HepG2 (cell line): ENCODE measurements around the gene DLG2.

Experiments
- CC2D1A ChIP-seq: sonication (generic); formaldehyde crosslinking; IDR thresholded peaks from 2 replicates; pipeline ENCODE4 v1.8.1; 2023; ENCODE audit warnings: mild to moderate bottlenecking, missing genetic modification reagents
- CTCF ChIP-seq: sonication (generic); formaldehyde crosslinking; IDR thresholded peaks from 2 replicates; pipeline ENCODE4 v1.5.0; 2020; ENCODE audit warnings: mild to moderate bottlenecking, missing genetic modification reagents, moderate library complexity
- GABPA ChIP-seq, 2 experiments: IDR thresholded peaks; 2 replicates each; pipeline ENCODE4 v1.6.1; 2011 to 2016; ENCODE audit warnings: low read depth in 2 of 2, low read length in 1 of 2, missing biosample characterization in 1 of 2, missing genetic modification characterization in 1 of 2
- JUND ChIP-seq: sonication (generic); formaldehyde crosslinking; IDR thresholded peaks from 2 replicates; pipeline ENCODE4 v1.8.0; 2022; ENCODE audit warnings: mild to moderate bottlenecking, missing genetic modification reagents
- MAZ ChIP-seq, 2 experiments: sonication (generic) in 1 of 2; formaldehyde crosslinking in 1 of 2; IDR thresholded peaks; 2 replicates each; pipeline versions ENCODE4 v1.5.0 to v1.6.1; 2012 to 2020; ENCODE audit warnings: low read depth in 2 of 2, mild to moderate bottlenecking in 2 of 2, borderline replicate concordance in 1 of 2, improper control_type of control experiment in 1 of 2, low read length in 1 of 2, missing genetic modification reagents in 1 of 2, moderate library complexity in 1 of 2
- PCBP2 ChIP-seq: fragments of 200-400 bp; formaldehyde crosslinking; optimal IDR thresholded peaks from 2 replicates; pipeline ENCODE3; 2018; ENCODE audit warnings: low read length, low read depth; ENCODE audit not compliant: poor library complexity, severe bottlenecking
- PHF8 ChIP-seq: sonication (generic); formaldehyde crosslinking; IDR thresholded peaks from 2 replicates; pipeline ENCODE4 v1.5.0; 2020; ENCODE audit warnings: missing genetic modification reagents
- POLR2AphosphoS5 ChIP-seq: IDR thresholded peaks from 2 replicates; pipeline ENCODE4 v1.6.1; 2012; ENCODE audit warnings: low read depth, low read length
- RFXAP ChIP-seq: sonication (generic); formaldehyde crosslinking; IDR thresholded peaks from 2 replicates; pipeline ENCODE4 v1.4.0; 2020; ENCODE audit warnings: missing genetic modification reagents, borderline replicate concordance
- ZFP36 ChIP-seq: fragments of 150-350 bp; IDR thresholded peaks from 2 replicates; pipeline ENCODE4 v1.6.1; 2018; ENCODE audit warnings: borderline replicate concordance, low read length, low read depth; ENCODE audit not compliant: partially characterized antibody
- ZNF234 ChIP-seq: sonication (generic); formaldehyde crosslinking; conservative IDR thresholded peaks from 2 replicates; pipeline ENCODE4 v1.5.1; 2020; ENCODE audit warnings: mild to moderate bottlenecking, missing genetic modification reagents
- ZNF629 ChIP-seq: sonication (generic); formaldehyde crosslinking; conservative IDR thresholded peaks from 2 replicates; pipeline ENCODE4 v1.5.0; 2020; ENCODE audit warnings: missing genetic modification reagents
- TF ChIP-seq, protein P1 (sequence below): sonication (generic); formaldehyde crosslinking; IDR thresholded peaks from 2 replicates; pipeline ENCODE4 v1.8.1; 2023; ENCODE audit warnings: mild to moderate bottlenecking, missing genetic modification reagents
- TF ChIP-seq, protein P2 (sequence below): sonication (generic); formaldehyde crosslinking; IDR thresholded peaks from 2 replicates; pipeline ENCODE4 v1.4.0; 2020; ENCODE audit warnings: missing genetic modification reagents

DNA sequence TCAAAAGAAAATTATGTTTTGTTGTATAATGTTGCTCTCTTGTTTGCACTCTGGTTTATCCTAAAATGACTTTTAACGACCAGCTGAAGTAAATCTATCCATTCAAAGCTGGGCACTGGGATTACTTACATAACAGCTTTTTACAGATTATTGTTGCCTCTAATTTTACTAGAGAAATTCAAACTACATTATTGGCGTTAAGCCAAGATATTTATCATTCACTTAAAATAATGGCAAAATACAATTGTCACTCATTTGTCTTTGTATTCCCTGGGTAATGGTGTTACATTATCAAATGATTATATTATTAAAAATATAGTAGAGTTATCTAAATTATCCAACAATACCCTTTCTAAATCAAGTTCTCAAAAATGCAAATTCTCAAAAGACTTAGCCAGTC lies 30.3 kb downstream of the DLG2 start:
- TF ChIP-seq CC2D1A (CRISPR knock-in tag) (no peak), JUND (no peak), CTCF (CRISPR knock-in tag) (no peak), POLR2AphosphoS5 (no peak), PCBP2 (no peak), MAZ (IDR thresholded peaks at IDR 0.05; ENCODE audit: borderline replicate concordance, low read depth, low read length) (no peak), MAZ (CRISPR knock-in tag; IDR thresholded peaks at IDR 0.05; ENCODE audit: low read depth) (no peak), RFXAP (CRISPR knock-in tag) (no peak), ZFP36 (no peak), ZNF234 (CRISPR knock-in tag) (no peak), GABPA (IDR thresholded peaks at IDR 0.05; ENCODE audit: low read depth, low read length) (no peak), GABPA (CRISPR knock-in tag; IDR thresholded peaks at IDR 0.05; ENCODE audit: low read depth) (no peak), PHF8 (CRISPR knock-in tag) (no peak), ZNF629 (CRISPR knock-in tag) (no peak)
- TF ChIP-seq, protein P1, sequence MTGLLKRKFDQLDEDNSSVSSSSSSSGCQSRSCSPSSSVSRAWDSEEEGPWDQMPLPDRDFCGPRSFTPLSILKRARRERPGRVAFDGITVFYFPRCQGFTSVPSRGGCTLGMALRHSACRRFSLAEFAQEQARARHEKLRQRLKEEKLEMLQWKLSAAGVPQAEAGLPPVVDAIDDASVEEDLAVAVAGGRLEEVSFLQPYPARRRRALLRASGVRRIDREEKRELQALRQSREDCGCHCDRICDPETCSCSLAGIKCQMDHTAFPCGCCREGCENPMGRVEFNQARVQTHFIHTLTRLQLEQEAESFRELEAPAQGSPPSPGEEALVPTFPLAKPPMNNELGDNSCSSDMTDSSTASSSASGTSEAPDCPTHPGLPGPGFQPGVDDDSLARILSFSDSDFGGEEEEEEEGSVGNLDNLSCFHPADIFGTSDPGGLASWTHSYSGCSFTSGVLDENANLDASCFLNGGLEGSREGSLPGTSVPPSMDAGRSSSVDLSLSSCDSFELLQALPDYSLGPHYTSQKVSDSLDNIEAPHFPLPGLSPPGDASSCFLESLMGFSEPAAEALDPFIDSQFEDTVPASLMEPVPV = no peak
- TF ChIP-seq, protein P2, sequence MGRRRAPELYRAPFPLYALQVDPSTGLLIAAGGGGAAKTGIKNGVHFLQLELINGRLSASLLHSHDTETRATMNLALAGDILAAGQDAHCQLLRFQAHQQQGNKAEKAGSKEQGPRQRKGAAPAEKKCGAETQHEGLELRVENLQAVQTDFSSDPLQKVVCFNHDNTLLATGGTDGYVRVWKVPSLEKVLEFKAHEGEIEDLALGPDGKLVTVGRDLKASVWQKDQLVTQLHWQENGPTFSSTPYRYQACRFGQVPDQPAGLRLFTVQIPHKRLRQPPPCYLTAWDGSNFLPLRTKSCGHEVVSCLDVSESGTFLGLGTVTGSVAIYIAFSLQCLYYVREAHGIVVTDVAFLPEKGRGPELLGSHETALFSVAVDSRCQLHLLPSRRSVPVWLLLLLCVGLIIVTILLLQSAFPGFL = no peak
